GM12878 (cell line): Measurements from ENCODE around the gene CTDP1. TPM values are rescaled to one million over a fixed set of nuclear protein-coding genes. Genes with fewer than 3 reads are reported as not detected.

ENCODE experiments used
- ATAC-seq: fragments of 200-7000 bp; cut with Tn5 transposase; 3 replicates; pipeline ENCODE4 v1.9.1; 2020; ENCODE audit warnings: mild to moderate bottlenecking, moderate library complexity
- BruUV-seq: library from RNA; stranded (reverse); fragments of 400-500 nt; replicated peaks from 2 replicates; lab custom pipeline; 2021; lab: Mats Ljungman, UMichigan
- CTCF ChIA-PET: fragments of 300-600 bp; sonication (Branson Sonifier 250); formaldehyde crosslinking; extraction: SDS; loops from one replicate; lab custom pipeline; 2021; ENCODE audit warnings: inconsistent platforms; lab: Yijun Ruan, JAX
- POLR2A ChIA-PET: fragments of 350-600 bp; formaldehyde crosslinking; extraction: SDS; loops from one replicate; lab custom pipeline; 2021; ENCODE audit warnings: inconsistent platforms; lab: Charles Lee
- RAD21 ChIA-PET: fragments of 300-600 bp; sonication (Branson Sonifier 250); formaldehyde crosslinking; loops from one replicate; lab custom pipeline; 2023; ENCODE audit warnings: antibody characterized with exemption; ENCODE audit not compliant: unreplicated experiment; lab: Charles Lee
- SMC1A ChIA-PET: fragments of 300-600 bp; sonication (Branson Sonifier 250); formaldehyde crosslinking; loops from one replicate; lab custom pipeline; 2023; ENCODE audit not compliant: unreplicated experiment, uncharacterized antibody; lab: Charles Lee
- DNase-seq: peaks from one replicate; pipeline ENCODE4 v3.0.0-alpha.2; 2011; ENCODE audit warnings: low read depth, low spot score
- FAIRE-seq: peaks from 3 replicates; lab custom pipeline; 2011; peaks lifted over from hg19 to GRCh38; lab: Jason Lieb, UNC
- H2AFZ ChIP-seq: 2 replicates; pipeline ENCODE4 v1.6.0; 2011; ENCODE audit warnings: low read depth, low read length, control low read depth; ENCODE audit not compliant: control insufficient read depth
- H3K27ac ChIP-seq: 2 replicates; pipeline ENCODE4 v1.5.1; 2011; ENCODE audit warnings: control low read depth; ENCODE audit not compliant: control insufficient read depth, insufficient read depth
- H3K27me3 ChIP-seq, 2 experiments: replicated peaks in 1 of 2; 2 replicates each; pipeline versions ENCODE4 v1.6.0 to v1.6.1; 2011; ENCODE audit warnings: low read length in 1 of 2; ENCODE audit not compliant: control insufficient read depth in 2 of 2, insufficient read depth in 2 of 2
- H3K36me3 ChIP-seq, 2 experiments: 2 replicates each; pipeline ENCODE4 v1.5.1; 2011; ENCODE audit warnings: low read length in 1 of 2; ENCODE audit not compliant: control insufficient read depth in 2 of 2, insufficient read depth in 2 of 2
- H3K4me1 ChIP-seq: 2 replicates; pipeline ENCODE4 v1.6.1; 2011; ENCODE audit warnings: mild to moderate bottlenecking, low read length, moderate library complexity, mixed read lengths; ENCODE audit not compliant: control insufficient read depth, insufficient read depth
- H3K4me2 ChIP-seq: 2 replicates; pipeline ENCODE4 v1.6.0; 2011; ENCODE audit warnings: control low read depth; ENCODE audit not compliant: control insufficient read depth, insufficient read depth
- H3K4me3 ChIP-seq: fragments of 200-600 bp; sonication (generic); 2 replicates; pipeline ENCODE4 v1.5.1; 2016
- H3K79me2 ChIP-seq: 2 replicates; pipeline ENCODE4 v1.6.0; 2011; ENCODE audit warnings: low read length; ENCODE audit not compliant: control insufficient read depth, insufficient read depth
- H3K9ac ChIP-seq: 2 replicates; pipeline ENCODE4 v1.8.0; 2011; ENCODE audit warnings: low read length, control low read depth, mixed read lengths; ENCODE audit not compliant: control insufficient read depth, insufficient read depth
- H3K9me3 ChIP-seq: replicated peaks from 3 replicates; pipeline ENCODE4 v1.5.1; 2011; ENCODE audit warnings: mild to moderate bottlenecking, low read length; ENCODE audit not compliant: control insufficient read depth, insufficient read depth
- H4K20me1 ChIP-seq: 2 replicates; pipeline ENCODE4 v1.6.0; 2011; ENCODE audit not compliant: control insufficient read depth, insufficient read depth
- EGR1 ChIP-seq, 2 experiments: IDR thresholded peaks; 1 replicate in 1 of 2; 2 replicates in 1 of 2; pipeline ENCODE4 v1.6.1; 2011 to 2012; ENCODE audit warnings: low read depth in 2 of 2, low read length in 2 of 2, borderline replicate concordance in 1 of 2, mild to moderate bottlenecking in 1 of 2, moderate library complexity in 1 of 2
- PRDM15 ChIP-seq: fragments of 450-650 bp; formaldehyde crosslinking; IDR thresholded peaks from 2 replicates; pipeline ENCODE4 v1.4.0; 2020; ENCODE audit warnings: mild to moderate bottlenecking, moderate library complexity
- WGBS: methylation state at CpG from one replicate; pipeline ENCODE4 v1.1.6; 2016; ENCODE audit warnings: low lambda C conversion rate; ENCODE audit not compliant: insufficient replicate concordance, insufficient coverage; ENCODE audit errors: missing lambda C conversion rate; 5-methylcytosine and 5-hydroxymethylcytosine counted together
- in situ Hi-C: fragments of 300-500 bp; cut with MboI; formaldehyde crosslinking; loops from 9 replicates; pipeline ENCODE4 v1.14.3; 2018; ENCODE audit warnings: mixed read lengths
- intact Hi-C: fragments of 100-400 bp; cut with micrococcal nuclease; formaldehyde crosslinking; loops from one replicate; pipeline ENCODE4 v1.14.2; 2022; ENCODE audit not compliant: unreplicated experiment
- polyA plus RNA-seq, 11 experiments: library from polyadenylated mRNA; depleted of rRNA in 4 of 11; unstranded in 6 of 11; stranded (reverse) in 5 of 11; fragments of >200 nt; fragmentation: Nextera tagmentation in 4 of 11; fragmentation: Illumina TruSeq in 1 of 11; extraction: Ambion mirVana in 4 of 11; extraction: Trizol in 1 of 11; gene quantifications; 1 replicate in 1 of 11; 2 replicates in 10 of 11; pipeline versions ENCODE4 v1.2.1 to v1.2.3, GENCODE V29; 2011 to 2016; ENCODE audit warnings: inconsistent platforms in 2 of 11, missing spikeins in 2 of 11, low read depth in 1 of 11
- total RNA-seq, 4 experiments: library from RNA; depleted of rRNA in 3 of 4; stranded (reverse); fragments of >200 nt in 3 of 4; fragmentation: Illumina TruSeq in 1 of 4; extraction: Trizol in 1 of 4; gene quantifications; 2 replicates each; pipeline versions ENCODE4 v1.2.1 to v1.2.3, GENCODE V29; 2013 to 2021

The CTDP1 gene
- total and polyA plus RNA-seq, 10 of the 15 experiments (the other 5 are each of a cell fraction or from before 2014, with no cell fraction given) = 0.32 to 31.3 (median 8.8) TPM

- H3K4me3 ChIP-seq = no peak overlapping the region
- no peaks in the 10 kb centered on the region for H4K20me1 ChIP-seq
- in situ Hi-C loops (loop anchor here (5.0 kb wide), 1 partner anchor 266 kb away; no protein-coding TSS in a partner anchor), intact Hi-C loops (no loop called here)
- ChIA-PET POLR2A (interaction anchor here (1.0 kb wide), 1 partner anchor 238 kb away, joined by 3 read pairs; no protein-coding TSS in a partner anchor), CTCF (interaction anchor here (0.8 to 2.2 kb wide), 12 partner anchors 14 to 268 kb away, joined by 3 to 24 read pairs (median 4); no protein-coding TSS in a partner anchor), RAD21 (interaction anchor here (1.1 to 3.2 kb wide), 7 partner anchors 19 to 269 kb away, joined by 3 to 28 read pairs (median 8); no protein-coding TSS in a partner anchor)
- no peaks in the 10 kb centered on the region for H3K9me3 ChIP-seq
- peaks cover 3% of the 10 kb centered on the region for H3K4me1 ChIP-seq
- H3K9ac ChIP-seq = no peak overlapping the region
- H3K27me3 ChIP-seq = no peaks in the 10 kb centered on the region
- H2AFZ ChIP-seq = peak overlapping the region; percentile 41
- ATAC-seq (no peak), FAIRE-seq (peak; percentile 38), DNase-seq (no peak)
- no TSS peak for BruUV-seq
- H3K79me2 ChIP-seq = no peaks in the 10 kb centered on the region
- H3K36me3 ChIP-seq = no peaks in the 10 kb centered on the region
- H3K27ac ChIP-seq = no peak overlapping the region
- TF ChIP-seq EGR1 (IDR thresholded peaks at IDR 0.05; ENCODE audit: borderline replicate concordance in 1 of 2, low read depth in 2 of 2, low read length in 2 of 2) (peak in 1 of 2 experiments; percentile 36; a peak in 1 of 3 replicates), PRDM15 (CRISPR knock-in tag) (no peak)
- TF ChIP-seq, all 136 proteins: peak for 1
- H3K4me2 ChIP-seq = no peak overlapping the region
- 51% methylated on average over 27 of the region's 27 CpGs for WGBS
- SMC1A ChIA-PET = interaction anchor here (0.5 to 4.1 kb wide), 10 partner anchors 10 to 269 kb away, joined by 3 to 18 read pairs (median 4); no protein-coding TSS in a partner anchor
Observed at GRCh38 chr18:79643054-79643984, 36.3 kb upstream of the CTDP1 start.
